Stimulated activated CD4-positive, alpha-beta T cell treated with anti-CD3 and anti-CD28 coated beads, Interleukin-12 subunit alpha, Interleukin-12 subunit beta, amount 100 ng/mL, for 48 hours (primary cell): ENCODE data around the gene AP2A1.
"Not testable (repeated sequence)": the region's sequence is repeated elsewhere in the genome, so short reads cannot be mapped to it uniquely, and the experiment has no call there.

Source experiments
- DNase-seq, 3 donors: peaks; one replicate each; pipeline ENCODE4 v3.0.0-alpha.2; 2020; ENCODE audit warnings: low read depth in 2 of 3, low spot score in 1 of 3

AP2A1 gene

GRCh38 chr19:49766930-49767299 is at the start of gene AP2A1:
Gene AP2A1, plus strand, starts transcription at chr19:49767001. Its CDS starts 133 bp downstream, at chr19:49767134.
- no peak for DNase-seq

GRCh38 chr19:49718511-49718910 is 48.3 kb upstream of the AP2A1 start:
- no peak for DNase-seq

GRCh38 chr19:49718991-49719390 is 47.8 kb upstream of the AP2A1 start:
- DNase-seq = no peak

GRCh38 chr19:49719420-49719819 is 47.4 kb upstream of the AP2A1 start:
- not testable (repeated sequence) for DNase-seq

- no peak for DNase-seq
These were observed 39.4 kb upstream of the AP2A1 start for GRCh38 chr19:49727217-49728030.

GRCh38 chr19:49730166-49730565 is 36.6 kb upstream of the AP2A1 start:
- DNase-seq = no peak

GRCh38 chr19:49738268-49738667 is 28.5 kb upstream of the AP2A1 start:
- no peak for DNase-seq

GRCh38 chr19:49739098-49739497 is 27.7 kb upstream of the AP2A1 start:
- DNase-seq = no peak

- DNase-seq = no peak
These were observed 26.9 kb upstream of the AP2A1 start for GRCh38 chr19:49739933-49740332.

- DNase-seq = no peak
These were observed 25.5 kb upstream of the AP2A1 start for GRCh38 chr19:49741210-49741844.

- DNase-seq = no peak
These were observed 21.8 kb upstream of the AP2A1 start for GRCh38 chr19:49744946-49745381.

GRCh38 chr19:49746206-49746958 is 20.4 kb upstream of the AP2A1 start:
- peak; percentile 45 to 64 (median 46) for DNase-seq

- DNase-seq = no peak
These were observed 17.6 kb upstream of the AP2A1 start for GRCh38 chr19:49749055-49749716.

- DNase-seq = no peak
These were observed 17.0 kb upstream of the AP2A1 start for GRCh38 chr19:49749771-49750170.

GRCh38 chr19:49752701-49753100 is 14.1 kb upstream of the AP2A1 start:
- DNase-seq = no peak

GRCh38 chr19:49755956-49756355 is 10.8 kb upstream of the AP2A1 start:
- DNase-seq = no peak

GRCh38 chr19:49758292-49758691 is 8.5 kb upstream of the AP2A1 start:
- no peak for DNase-seq

- no peak for DNase-seq
These were observed 5.6 kb upstream of the AP2A1 start for GRCh38 chr19:49761249-49761624.

GRCh38 chr19:49761625-49762311 is 5.0 kb upstream of the AP2A1 start:
- DNase-seq = no peak

- no peak for DNase-seq
These were observed 3.6 kb upstream of the AP2A1 start, which contains the start of gene TSKS for GRCh38 chr19:49763230-49763629. Gene TSKS, minus strand, starts transcription at chr19:49763306. Its CDS starts 59 bp downstream, at chr19:49763247.

- DNase-seq = no peak
These were observed 2.5 kb upstream of the AP2A1 start for GRCh38 chr19:49764341-49764740.
